Neural progenitor cell (in vitro differentiated cells): ENCODE results near the gene PEX12.

Source experiments
- CTCF ChIP-seq: fragments of 200-600 bp; sonication (generic); IDR thresholded peaks from 2 replicates; pipeline ENCODE4 v1.5.1; 2017; ENCODE audit warnings: antibody characterized with exemption, mild to moderate bottlenecking
- EZH2phosphoT487 ChIP-seq: fragments of 200-600 bp; sonication (generic); IDR thresholded peaks from 2 replicates; pipeline ENCODE4 v1.6.1; 2017; ENCODE audit warnings: antibody characterized with exemption

- TF ChIP-seq CTCF (no peak), EZH2phosphoT487 (no peak)
Observed at GRCh38 chr17:35537601-35538141, 40.7 kb downstream of the PEX12 start, which contains the start of gene SLFN12L.
